ENCODE data around the gene HNRNPC. TPM values are rescaled to one million over a fixed set of nuclear protein-coding genes. Genes with fewer than 3 reads are reported as not detected.
"Not testable (repeated sequence)": the region's sequence is repeated elsewhere in the genome, so short reads cannot be mapped to it uniquely, and the experiment has no call there.

Gene HNRNPC
- total RNA-seq, 2 experiments from 2014 or later, result 658 to 677 TPM

- DNase-seq (no peak), ATAC-seq (ENCODE audit: low read depth) (no peak)
- no peaks in the 10 kb centered on the region for H3K4me1 Mint-ChIP-seq
- H3K9me3 Mint-ChIP-seq, result peaks cover 3% of the 10 kb centered on the region
- POLR2A ChIA-PET, result no interaction called here
- H3K4me3 Mint-ChIP-seq, result no peak overlapping the region
- H3K36me3 Mint-ChIP-seq, result no peaks in the 10 kb centered on the region
- H3K27ac Mint-ChIP-seq, result no peak overlapping the region
- peaks cover 36% of the 10 kb centered on the region for H3K27me3 Mint-ChIP-seq
Measured at GRCh38 chr14:21168055-21168454, 101.2 kb downstream of the HNRNPC start.

- POLR2A ChIA-PET; H3K4me3 Mint-ChIP-seq; H3K36me3 Mint-ChIP-seq; H3K9me3 Mint-ChIP-seq; ATAC-seq (ENCODE audit: low read depth); H3K27ac Mint-ChIP-seq; H3K4me1 Mint-ChIP-seq; DNase-seq: not testable (repeated sequence)
- peaks cover 36% of the 10 kb centered on the region for H3K27me3 Mint-ChIP-seq
Measured at GRCh38 chr14:21165670-21166069, 103.6 kb downstream of the HNRNPC start.

- POLR2A ChIA-PET, H3K36me3 Mint-ChIP-seq: not testable (repeated sequence)
- peaks cover 32% of the 10 kb centered on the region for H3K27me3 Mint-ChIP-seq
Measured at GRCh38 chr14:21165002-21165605, 104.1 kb downstream of the HNRNPC start.

GRCh38 chr14:21163871-21164291 lies 105.4 kb downstream of the HNRNPC start:
- Mint-ChIP-seq H3K27me3 (peaks cover 31% of the 10 kb centered on the region), H3K4me1 (no peaks in the 10 kb centered on the region), H3K27ac (no peak overlapping the region), H3K9me3 (no peaks in the 10 kb centered on the region), H3K36me3 (no peaks in the 10 kb centered on the region), H3K4me3 (no peak overlapping the region)
- no peak for ATAC-seq (ENCODE audit: low read depth)
- POLR2A ChIA-PET, result no interaction called here
- no peak for DNase-seq

More at GRCh38 chr14:21165002-21165605, 104.1 kb downstream of the HNRNPC start:
- H3K4me3 Mint-ChIP-seq; H3K4me1 Mint-ChIP-seq; H3K27ac Mint-ChIP-seq; DNase-seq; ATAC-seq (ENCODE audit: low read depth); H3K9me3 Mint-ChIP-seq: not testable (repeated sequence)

GRCh38 chr14:21162081-21162480 lies 107.2 kb downstream of the HNRNPC start:
- Mint-ChIP-seq H3K36me3 (no peaks in the 10 kb centered on the region), H3K27ac (no peak overlapping the region), H3K27me3 (peaks cover 38% of the 10 kb centered on the region), H3K4me1 (no peaks in the 10 kb centered on the region), H3K4me3 (no peak overlapping the region), H3K9me3 (no peaks in the 10 kb centered on the region)
- ATAC-seq (ENCODE audit: low read depth) (no peak), DNase-seq (no peak)
- POLR2A ChIA-PET, result no interaction called here

GRCh38 chr14:21160061-21160610 lies 109.1 kb downstream of the HNRNPC start:
- POLR2A ChIA-PET, result no interaction called here

More at GRCh38 chr14:21160061-21160610, 109.1 kb downstream of the HNRNPC start:
- Mint-ChIP-seq H3K27ac (no peak overlapping the region), H3K4me1 (no peaks in the 10 kb centered on the region), H3K4me3 (no peak overlapping the region), H3K27me3 (peaks cover 41% of the 10 kb centered on the region), H3K9me3 (no peaks in the 10 kb centered on the region), H3K36me3 (no peaks in the 10 kb centered on the region)
- no peak for ATAC-seq (ENCODE audit: low read depth)
- DNase-seq, result no peak

Other genes starting within 250 kb of the HNRNPC start
- 10 to 100 TPM; 15.9 to 17.1 TPM for gene NDRG2, start 244.4 kb downstream of the HNRNPC start, total RNA-seq
- not detected for gene TPPP2, start 239.2 kb downstream of the HNRNPC start, total RNA-seq
- not detected for gene RNASE13, start 234.6 kb downstream of the HNRNPC start, total RNA-seq
- not detected for gene RNASE7, start 227.1 kb downstream of the HNRNPC start, total RNA-seq
- gene RNASE8, start 211.6 kb downstream of the HNRNPC start, total RNA-seq, result not detected
- gene ARHGEF40, start 199.1 kb downstream of the HNRNPC start, total RNA-seq, result under 1 TPM; 0.20 to 0.28 TPM
- gene ZNF219, start 170.8 kb downstream of the HNRNPC start, total RNA-seq, result 1 to 10 TPM; 4.3 to 6.0 TPM
- gene TMEM253, start 168.4 kb downstream of the HNRNPC start, total RNA-seq, result not detected
- not detected for gene OR5AU1, start 113.4 kb downstream of the HNRNPC start, total RNA-seq
- not detected for gene RPGRIP1, start 10.6 kb upstream of the HNRNPC start, total RNA-seq
- gene SUPT16H, start 114.6 kb upstream of the HNRNPC start, total RNA-seq, result 100 to 1,000 TPM; 119 to 121 TPM
- 100 to 1,000 TPM; 128 to 133 TPM for gene CHD8, start 186.7 kb upstream of the HNRNPC start, total RNA-seq
- gene RAB2B, start 207.5 kb upstream of the HNRNPC start, total RNA-seq, result 10 to 100 TPM; 27.3 to 27.5 TPM
- gene TOX4, start 207.8 kb upstream of the HNRNPC start, total RNA-seq, result 10 to 100 TPM; 76.7 to 79.7 TPM
- 10 to 100 TPM; 89.2 to 90.9 TPM for gene METTL3, start 241.9 kb upstream of the HNRNPC start, total RNA-seq